Medulla oblongata (tissue), 1 donor: Measurements from ENCODE around the gene PITPNC1.
"Not testable (repeated sequence)": the region's sequence is repeated elsewhere in the genome, so short reads cannot be mapped to it uniquely, and the experiment has no call there.

Source experiments
- DNase-seq: peaks from one replicate; pipeline ENCODE4 v3.0.0-alpha.2; 2015; ENCODE audit errors: extremely low spot score

Gene PITPNC1

DNA sequence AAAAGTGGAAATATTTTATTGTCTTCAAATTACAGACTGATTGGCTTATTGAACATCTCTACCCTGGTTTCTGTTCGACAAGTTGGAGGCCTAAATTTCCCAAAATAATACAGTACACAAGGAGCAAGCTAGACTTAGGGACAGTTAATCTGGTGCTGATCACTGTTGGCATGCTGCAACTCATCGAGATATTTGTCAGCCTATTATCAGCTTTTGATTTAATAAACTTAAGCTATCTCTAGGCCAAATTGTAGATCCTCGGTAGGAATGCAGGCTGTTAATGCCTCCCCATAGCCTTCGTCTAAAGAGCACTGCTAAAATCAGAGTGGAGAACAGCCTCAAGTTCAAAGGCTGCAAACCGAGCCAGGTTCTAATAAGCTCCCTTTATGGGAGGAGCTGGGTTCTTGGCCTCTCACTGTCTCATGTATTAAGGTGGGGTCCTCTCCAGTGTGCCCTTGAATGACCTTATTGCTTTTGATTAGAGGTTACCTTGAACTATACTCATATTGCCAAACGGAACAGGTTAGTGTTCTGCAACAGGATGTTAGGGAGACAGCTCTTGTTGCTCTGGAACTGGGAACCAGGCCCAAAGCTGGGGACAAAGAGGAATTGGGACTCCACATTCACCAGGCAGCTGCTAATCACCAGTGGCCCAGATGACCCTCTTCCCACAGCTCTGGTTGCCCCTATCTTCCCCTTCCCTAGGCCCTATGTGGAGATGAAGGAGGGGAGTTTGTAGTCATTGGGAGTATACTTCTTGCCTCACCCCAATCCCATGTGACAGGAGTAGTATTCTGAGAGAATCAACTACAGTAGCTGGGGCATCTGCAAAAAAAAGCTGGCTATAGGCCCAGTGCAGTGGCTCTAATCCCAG, 271.2 kb downstream of the PITPNC1 start:
- DNase-seq, result no peak

DNA sequence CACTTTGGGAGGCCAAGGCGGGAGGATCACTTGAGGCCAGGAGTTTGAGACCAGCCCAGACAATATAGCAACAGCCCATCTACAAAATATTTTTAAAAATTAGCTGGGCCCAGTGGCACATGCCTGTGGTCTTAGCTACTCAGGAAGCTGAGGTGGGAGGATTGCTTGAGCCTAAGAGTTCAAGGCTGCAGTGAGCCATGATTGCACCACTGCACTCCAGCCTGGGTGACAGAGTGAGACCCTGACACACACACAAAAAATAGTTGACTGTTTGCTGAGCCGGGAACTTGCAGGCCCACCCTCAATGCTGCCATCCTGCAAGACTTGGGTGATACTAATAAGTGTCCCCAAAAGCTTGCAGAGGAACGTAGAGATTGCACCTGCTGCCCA, 271.8 kb downstream of the PITPNC1 start:
- not testable (repeated sequence) for DNase-seq

DNA sequence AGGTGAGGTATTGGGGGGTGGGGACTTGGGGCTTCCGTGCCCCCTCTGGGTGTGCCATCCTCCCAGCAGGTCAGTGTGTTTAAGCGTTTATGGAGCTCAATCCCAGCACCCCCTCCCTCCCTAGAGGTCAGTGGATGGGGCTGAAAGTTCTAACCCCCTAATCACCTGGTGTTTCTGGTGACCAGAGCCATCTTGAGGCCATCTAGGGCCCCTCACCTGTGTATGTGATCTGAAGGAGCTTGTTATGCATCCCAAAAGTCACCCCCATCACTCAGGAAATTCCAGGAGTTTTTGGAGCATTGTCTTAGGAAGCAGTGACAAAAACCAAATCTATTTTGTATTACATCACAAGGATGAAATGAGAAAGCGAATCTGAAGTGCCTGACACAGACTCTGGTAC, 272.8 kb downstream of the PITPNC1 start:
- DNase-seq, result no peak

DNA sequence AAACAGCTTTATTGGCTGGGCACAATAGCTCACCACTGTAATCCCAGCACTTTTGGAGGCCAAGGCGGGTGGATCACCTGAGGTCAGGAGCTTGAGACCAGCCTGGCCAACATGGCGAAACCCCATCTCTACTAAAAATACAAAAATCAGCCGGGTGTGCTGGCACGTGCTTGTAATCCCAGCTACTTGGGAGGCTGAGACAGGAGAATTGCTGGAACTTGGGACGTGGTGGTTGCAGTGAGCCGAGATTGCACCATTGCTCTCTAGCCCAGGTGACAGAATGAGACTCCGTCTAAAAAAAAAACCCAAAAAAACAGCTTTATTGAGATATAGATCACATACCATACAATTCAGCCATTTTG, 274.1 kb downstream of the PITPNC1 start:
- DNase-seq, result not testable (repeated sequence)

DNA sequence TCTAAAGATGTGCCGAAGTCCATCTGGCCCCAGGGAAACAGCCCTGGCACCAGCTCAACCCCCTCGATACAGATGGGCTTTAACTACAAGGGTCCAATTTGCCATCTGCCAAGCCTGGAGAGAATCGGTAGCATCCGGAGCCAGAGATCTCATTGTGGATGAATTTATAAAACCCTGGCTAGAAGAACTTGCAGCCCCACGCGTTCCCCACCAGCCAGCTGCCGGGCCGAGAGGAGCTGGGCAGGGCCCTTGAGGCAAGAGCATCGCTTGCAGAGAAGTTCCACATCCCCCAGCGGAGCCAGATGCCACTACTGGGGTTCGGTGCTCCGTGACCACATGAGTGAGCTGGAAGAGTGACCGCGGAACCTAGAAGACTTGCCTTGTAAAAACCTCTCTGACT, 275.4 kb downstream of the PITPNC1 start:
- no peak for DNase-seq

DNA sequence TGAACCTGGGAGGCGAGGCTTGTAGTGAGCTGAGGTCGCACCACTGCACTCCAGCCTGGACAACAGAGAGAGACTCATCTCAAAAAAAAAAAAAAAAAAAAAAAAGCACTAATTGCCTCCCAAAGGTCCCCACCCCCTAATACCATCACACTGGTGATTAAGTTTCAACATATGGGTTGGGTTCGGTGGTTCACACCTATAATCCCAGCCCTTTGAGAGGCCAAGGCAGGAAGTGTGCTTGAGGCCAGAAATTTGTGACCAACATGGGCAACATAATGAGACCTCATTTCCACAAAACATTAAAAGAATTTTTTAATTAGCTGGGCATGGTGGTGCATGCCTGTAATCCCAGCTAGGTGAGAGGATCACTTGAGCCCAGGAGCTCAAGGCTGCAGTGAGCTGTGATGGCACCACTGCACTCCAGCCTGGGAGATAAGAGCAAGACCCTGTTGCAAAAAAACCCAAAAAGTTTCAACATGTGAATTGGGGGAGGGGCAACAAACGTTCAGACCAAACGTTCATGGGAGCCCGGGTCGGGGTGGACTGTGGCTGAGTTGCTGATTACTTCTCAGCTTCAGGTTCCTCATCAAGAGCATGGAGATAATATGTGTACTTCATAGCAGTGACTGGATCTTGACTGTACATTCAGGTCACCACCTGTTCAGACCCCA, 278.5 kb downstream of the PITPNC1 start:
- no peak for DNase-seq

DNA sequence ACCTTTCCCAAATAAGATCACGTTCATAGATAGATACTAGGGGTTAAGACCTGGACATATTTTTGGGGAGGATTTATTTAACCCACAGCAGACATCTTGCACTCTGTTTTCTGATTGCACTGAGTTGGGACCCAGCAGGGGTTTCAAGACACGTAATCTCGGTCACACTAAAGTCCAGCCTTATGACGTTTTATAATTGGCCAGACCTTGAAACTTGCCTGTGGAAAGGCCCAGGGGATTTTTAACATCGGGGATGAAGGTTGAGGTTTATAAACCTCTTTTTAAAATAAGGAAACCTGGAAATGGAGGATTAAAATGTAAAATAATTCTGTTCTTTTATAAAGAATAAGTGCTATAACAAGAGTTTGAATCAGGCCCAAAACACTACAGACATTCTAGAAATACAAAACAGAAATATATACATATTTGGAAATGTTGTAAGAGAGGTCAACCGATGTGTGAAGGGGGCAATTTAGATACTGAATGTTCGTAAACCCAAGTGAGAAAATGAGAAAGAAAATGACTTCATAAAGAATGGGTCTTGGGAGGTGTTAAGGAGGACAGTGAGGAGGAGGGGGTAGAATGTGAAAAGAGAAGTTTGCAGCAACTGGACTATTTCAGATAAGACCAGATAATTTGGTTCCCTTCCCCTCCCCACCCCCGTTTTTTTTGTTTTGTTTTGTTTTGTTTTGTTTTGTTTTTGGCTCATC, 279.6 kb downstream of the PITPNC1 start:
- no peak for DNase-seq

DNA sequence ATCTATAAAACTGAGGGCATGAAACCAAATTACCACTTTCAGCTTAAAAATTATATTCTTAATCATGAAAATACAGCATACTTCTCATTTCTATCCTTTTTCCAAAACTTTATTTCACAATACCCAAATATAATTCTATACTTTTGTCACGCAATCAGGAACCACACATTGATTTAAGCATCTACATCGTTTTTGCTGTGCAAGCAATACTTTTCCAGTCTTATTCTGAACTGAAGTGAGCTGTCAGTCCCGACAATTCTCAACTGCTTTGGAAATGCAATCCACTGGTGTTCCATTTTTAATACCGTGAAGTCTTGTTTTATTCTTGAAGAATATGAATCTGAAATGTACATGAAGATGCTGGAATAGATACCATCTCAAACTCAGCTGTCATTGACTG, 280.5 kb downstream of the PITPNC1 start:
- no peak for DNase-seq

DNA sequence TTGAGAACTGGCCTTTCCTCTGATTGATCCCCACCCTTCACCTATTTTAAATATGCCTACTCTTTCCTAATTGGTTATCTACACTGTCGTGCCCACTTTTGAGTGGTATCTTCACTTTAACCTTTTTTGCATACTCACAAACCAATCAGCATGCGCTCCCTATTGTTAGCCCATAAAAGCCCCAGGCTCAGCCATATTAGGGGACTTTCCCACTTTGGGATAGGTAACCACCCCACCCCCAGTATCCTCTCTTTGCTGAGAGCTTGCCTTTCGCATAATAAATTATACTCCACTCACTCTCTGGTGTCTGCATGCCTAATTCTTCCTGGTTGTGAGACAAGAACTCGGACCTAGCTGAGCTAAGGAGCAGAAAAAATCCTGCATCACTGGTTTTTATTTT, 281.2 kb downstream of the PITPNC1 start:
- DNase-seq, result no peak

DNA sequence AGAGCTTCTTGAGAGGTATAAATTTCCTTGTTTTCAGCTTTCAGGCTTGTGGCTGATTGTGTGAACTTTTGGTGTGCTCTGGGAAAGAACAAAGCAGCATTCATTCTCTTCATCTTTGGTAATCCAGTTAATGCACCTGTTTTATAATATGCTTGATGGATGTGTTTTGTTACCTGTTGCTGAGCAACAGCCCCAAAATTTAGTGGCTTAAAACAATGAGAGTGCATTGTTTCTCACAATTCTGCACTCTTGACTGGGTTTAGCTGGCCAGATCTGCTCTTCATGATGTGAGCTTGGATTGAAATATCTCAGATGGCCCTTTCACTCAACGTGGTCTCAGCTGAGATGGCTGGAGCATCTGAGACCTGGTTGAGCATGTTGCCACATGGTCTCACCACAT, 281.9 kb downstream of the PITPNC1 start:
- no peak for DNase-seq

DNA sequence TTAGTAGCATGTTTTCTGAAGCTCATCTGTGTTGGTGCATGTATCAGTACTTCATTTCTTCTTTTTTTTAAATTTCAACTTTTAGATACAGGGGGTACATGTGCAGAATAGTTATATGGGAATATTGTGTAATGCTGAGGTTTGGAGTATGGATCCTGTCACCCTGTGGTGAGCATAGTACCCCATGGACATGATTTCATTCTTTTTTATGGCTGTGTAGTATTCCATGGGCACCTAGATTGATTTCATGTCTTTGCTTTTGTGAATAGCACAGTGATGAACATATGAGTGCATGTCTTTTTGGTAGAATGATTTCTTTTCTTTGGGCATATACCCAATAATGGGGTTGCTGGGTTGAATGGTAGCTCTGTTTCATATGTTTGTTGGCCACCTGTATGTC, 285.6 kb downstream of the PITPNC1 start:
- DNase-seq, result no peak

DNA sequence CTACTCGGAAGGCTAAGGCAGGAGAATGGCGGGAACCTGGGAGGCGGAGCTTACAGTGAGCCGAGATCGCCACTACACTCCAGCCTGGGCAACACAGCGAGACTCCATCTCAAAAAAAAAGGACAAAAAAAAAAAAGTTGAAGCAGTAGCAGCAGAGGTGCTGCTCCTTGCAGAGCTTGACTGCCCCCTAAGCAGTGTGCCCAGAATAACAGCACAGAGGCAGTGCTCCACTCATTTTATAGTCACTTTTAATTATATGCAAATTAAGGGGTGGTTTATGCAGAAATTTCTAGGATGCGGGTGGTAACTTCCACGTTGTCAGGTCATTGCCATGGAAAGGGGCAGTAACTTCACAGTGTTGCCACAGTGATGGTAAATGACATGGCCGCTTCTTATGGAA, 286.4 kb downstream of the PITPNC1 start:
- DNase-seq, result no peak

DNA sequence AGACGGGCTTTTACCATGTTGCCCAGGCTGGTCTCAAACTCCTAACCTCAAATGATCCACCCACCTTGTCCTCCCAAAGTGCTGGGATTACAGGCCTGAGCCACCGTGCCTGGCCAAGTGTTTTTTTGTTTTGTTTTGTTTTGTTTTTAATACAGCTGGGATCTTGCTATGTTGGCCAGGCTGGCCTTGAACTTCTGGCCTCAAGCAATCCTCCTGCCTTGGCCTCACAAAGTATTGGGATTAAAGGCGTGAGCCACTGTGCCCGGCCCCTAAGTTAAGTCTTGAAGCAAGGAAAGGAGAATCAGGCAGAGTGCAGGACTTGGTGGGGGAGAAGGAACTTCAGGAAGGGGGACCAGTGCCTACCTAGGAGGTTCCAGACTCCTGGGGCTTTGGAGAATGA, 288.9 kb downstream of the PITPNC1 start:
- DNase-seq, result no peak

DNA sequence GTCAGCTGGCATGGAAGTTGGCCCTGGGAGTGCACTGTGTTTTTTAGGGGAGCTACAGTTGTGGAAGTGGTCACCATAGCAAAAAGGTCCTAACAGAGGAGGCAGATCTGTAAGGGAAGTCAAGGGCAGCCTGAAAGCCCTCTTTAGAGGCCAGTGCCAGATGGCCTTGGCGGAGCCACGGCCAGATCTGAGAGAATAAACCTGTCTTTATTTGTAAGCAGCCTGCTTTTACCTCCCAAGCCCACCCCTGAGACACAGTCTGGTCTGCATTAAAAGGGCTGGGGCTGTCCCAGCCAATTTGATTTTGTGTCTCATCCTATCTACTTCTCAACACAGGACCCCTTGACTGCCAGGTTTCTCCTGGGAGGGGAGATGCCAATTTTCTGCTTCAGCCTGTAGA, 289.6 kb downstream of the PITPNC1 start:
- DNase-seq, result no peak

DNA sequence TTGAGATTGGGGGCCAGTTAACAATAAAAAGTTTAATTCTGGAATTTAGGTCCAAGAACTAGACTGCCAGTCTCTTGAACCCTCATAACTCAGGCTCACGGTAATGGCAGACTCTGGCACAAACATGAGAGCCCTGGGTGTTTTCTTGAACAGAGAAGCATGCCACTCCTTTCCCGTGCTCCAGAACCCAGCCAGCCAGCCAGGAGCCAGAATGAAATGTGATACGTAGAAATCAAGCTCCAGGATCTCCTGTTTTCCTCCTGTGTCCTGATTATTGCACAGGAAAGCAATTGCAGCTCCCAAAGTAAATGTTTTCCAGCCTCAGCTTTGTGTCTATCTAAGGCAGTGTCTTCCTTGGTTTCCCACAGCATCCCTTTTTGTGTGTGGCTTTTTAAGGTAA, 294.4 kb downstream of the PITPNC1 start:
- no peak for DNase-seq

DNA sequence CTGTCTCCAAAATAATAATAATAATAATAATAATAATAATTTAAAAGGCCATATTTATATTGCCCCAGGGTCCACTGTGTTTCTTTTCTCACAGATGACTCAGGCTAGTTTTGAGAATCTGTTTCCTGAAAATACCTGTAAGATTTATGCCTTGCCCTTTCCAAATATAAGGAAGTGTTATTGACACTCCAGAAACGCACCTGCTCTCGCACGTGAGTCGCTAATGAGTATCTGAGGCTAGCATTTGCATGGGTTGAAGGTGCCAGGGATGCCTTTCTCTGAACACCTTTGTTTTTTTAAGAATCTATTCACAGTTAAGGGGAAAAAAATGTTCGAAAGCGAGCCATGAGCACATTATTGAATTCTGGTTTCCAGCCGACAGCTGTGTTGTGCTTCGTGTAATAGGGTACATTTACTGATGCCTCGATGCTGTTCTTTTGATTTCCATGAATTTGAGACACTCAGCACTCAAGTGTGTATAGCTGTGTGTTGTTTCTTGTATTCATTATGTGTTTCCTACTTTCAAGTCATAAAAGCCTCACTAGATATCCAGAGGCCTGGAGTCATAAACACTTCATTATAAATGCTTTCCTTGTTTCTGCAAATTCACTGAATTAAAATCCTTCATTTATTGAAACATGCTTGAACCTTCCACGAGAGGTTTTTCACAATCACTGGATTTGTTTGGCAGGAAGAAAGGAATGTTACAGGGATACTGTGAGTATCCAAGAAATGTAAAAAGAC, 295.7 kb downstream of the PITPNC1 start:
- DNase-seq, result no peak

DNA sequence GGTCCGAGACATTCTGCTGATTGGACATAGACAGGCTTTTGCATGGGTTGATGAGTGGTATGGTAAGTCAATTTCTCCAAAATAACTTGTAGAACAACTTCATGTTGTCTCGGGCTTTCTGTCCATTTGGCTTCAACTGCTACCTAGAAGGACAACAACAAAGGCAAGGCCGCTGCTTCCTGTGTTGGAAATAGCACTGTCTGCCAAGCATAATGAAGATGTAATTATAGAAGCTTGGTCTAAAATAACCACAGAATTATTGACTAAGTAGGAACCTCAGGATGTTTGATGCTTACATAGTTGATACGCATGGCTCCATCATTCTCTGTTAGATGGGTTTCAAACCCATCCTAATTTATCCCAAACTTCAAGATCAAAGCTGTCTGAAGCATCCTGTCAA, 298.4 kb downstream of the PITPNC1 start:
- no peak for DNase-seq

DNA sequence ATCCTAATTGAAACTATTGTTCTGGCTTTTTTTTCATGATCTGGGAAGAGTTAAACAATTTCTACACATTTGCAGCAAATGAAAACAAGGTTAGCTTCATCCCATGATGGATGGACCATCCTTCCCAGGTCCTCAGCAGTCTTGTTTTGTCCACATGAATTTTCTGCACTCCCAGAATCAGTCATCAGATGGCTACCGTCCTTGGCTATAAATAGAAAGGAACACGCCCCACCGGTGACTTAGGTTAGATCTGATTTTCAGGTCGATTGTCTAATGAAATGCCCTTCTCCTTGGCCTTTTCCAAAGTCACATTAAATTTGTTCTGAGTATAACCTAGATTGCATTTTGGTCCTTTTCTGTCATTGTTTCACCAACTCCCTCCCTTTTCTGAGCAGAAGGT, 299.2 kb downstream of the PITPNC1 start:
- no peak for DNase-seq

DNA sequence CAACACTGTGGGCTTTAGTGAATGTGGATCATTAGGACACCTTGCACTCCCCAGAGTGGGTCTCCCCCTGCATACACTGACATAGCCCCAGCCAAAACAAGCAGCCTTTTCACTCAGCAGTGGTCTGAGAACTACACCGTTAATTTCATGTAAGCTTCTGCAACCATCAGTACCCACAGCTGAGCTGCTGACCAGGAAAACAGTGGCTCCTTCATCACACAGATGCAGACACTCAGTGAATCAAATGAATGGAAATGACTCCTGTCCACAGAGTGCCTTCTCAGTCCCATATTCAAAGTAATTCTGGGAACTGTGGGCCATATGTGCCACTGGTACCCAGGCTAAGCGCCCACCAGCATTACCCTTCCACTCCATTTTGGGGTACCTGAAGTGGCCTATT, 301.3 kb downstream of the PITPNC1 start:
- DNase-seq, result peak; percentile 21

DNA sequence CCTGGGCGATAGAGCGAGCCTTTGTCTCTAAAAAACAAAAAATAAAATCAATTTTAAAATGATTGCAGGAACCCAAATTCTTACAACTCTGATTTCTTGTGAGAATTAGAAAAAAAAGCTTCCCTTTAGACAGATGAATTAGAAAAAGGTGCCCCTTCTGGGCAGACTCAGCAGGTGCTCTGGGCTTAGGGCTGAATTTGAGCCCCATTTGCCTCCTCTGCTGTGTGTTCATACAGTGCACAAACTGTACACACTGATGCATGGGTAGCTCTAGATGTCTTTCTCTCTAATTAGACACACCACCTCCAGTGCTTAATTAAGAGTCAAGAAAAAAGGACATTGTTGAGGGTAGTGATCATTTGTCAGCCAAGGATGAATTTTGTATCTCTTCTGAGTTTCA, 302.1 kb downstream of the PITPNC1 start:
- DNase-seq, result no peak

DNA sequence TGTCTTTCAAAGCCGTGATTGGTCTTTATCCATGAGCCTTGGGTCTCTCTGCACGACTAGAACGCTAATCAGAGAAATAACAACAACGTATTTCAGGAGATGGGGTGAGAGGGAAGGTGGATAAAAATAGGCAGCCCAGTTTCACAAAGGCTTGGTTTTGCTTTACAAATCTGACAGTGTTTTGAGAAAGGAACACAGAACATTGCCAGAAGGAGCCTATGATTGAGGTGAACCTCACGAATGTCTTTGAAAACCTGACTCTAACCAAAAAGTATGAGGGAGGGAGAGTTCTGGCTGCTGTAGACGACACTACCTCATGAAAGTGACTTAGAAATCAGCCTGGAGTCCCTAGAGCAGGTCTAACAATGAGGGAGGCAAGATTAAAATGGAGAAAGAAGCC, 302.6 kb downstream of the PITPNC1 start:
- no peak for DNase-seq
